RKO (cell line): ENCODE results near the gene PLEKHD1.
"Not testable (repeated sequence)": the region's sequence is repeated elsewhere in the genome, so short reads cannot be mapped to it uniquely, and the experiment has no call there.

Experiments
- DNase-seq: peaks from one replicate; pipeline ENCODE4 v3.0.0-alpha.2; 2016; ENCODE audit warnings: low spot score

The PLEKHD1 gene

GRCh38 chr14:69481815-69482568 lies 2.5 kb upstream of the PLEKHD1 start:
- no peak for DNase-seq

- DNase-seq = no peak
These were observed 624 bp upstream of the PLEKHD1 start for GRCh38 chr14:69483765-69484443.

GRCh38 chr14:69485315-69485660 lies 760 bp downstream of the PLEKHD1 start:
- DNase-seq = no peak

GRCh38 chr14:69485701-69486100 lies 1.2 kb downstream of the PLEKHD1 start:
- DNase-seq = no peak

- no peak for DNase-seq
These were observed 2.7 kb downstream of the PLEKHD1 start for GRCh38 chr14:69487226-69487625.

GRCh38 chr14:69487771-69488170 lies 3.2 kb downstream of the PLEKHD1 start:
- no peak for DNase-seq

GRCh38 chr14:69489495-69489894 lies 5.0 kb downstream of the PLEKHD1 start:
- DNase-seq = no peak

- DNase-seq = no peak
These were observed 5.8 kb downstream of the PLEKHD1 start for GRCh38 chr14:69490219-69490918.

GRCh38 chr14:69491193-69491592 lies 6.7 kb downstream of the PLEKHD1 start:
- DNase-seq = no peak

- DNase-seq = no peak
These were observed 8.5 kb downstream of the PLEKHD1 start for GRCh38 chr14:69493038-69493437.

- no peak for DNase-seq
These were observed 9.3 kb downstream of the PLEKHD1 start for GRCh38 chr14:69493791-69494190.

- DNase-seq = no peak
These were observed 10.9 kb downstream of the PLEKHD1 start for GRCh38 chr14:69495341-69495921.

- DNase-seq = not testable (repeated sequence)
These were observed 13.3 kb downstream of the PLEKHD1 start for GRCh38 chr14:69497866-69498265.

- not testable (repeated sequence) for DNase-seq
These were observed 13.8 kb downstream of the PLEKHD1 start for GRCh38 chr14:69498286-69498685.

GRCh38 chr14:69499436-69499835 lies 14.9 kb downstream of the PLEKHD1 start:
- no peak for DNase-seq

- DNase-seq = no peak
These were observed 15.6 kb downstream of the PLEKHD1 start for GRCh38 chr14:69500096-69500495.

- no peak for DNase-seq
These were observed 16.2 kb downstream of the PLEKHD1 start for GRCh38 chr14:69500736-69501135.

GRCh38 chr14:69501423-69501838 lies 16.9 kb downstream of the PLEKHD1 start:
- no peak for DNase-seq

GRCh38 chr14:69504775-69505174 lies 20.2 kb downstream of the PLEKHD1 start:
- DNase-seq = no peak

GRCh38 chr14:69505338-69506240 lies 21.1 kb downstream of the PLEKHD1 start:
- DNase-seq = no peak

- DNase-seq = no peak
These were observed 21.7 kb downstream of the PLEKHD1 start for GRCh38 chr14:69506241-69506595.
